ENCODE data around the gene OLFML2B.

The OLFML2B gene

DNA sequence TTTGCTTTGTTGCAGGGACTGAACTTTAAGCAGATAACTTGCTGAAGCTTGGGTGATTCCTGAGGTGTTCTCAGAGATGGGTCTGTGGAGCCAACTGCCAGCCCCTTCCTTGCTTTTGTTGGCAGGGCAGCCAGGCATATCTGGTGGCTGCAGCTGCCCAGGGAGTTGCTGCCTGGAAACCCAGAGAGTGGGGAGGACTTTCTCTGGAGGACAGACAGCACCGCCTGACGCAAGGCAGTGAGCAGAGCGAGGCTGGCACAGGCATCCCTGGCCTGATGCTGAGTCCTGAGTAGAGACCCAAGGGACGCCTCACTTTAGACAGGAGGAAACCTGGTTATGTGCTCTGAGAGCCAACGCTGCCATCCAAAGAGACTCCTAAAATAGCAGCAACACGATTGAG is 9.8 kb upstream of the OLFML2B start:
- Histone ChIP-seq H3K36me3 (ENCODE audit: insufficient read depth, low read depth, low read length) (no peaks in the 10 kb centered on the region), H3K9ac (ENCODE audit: low read depth, low read length) (no peak overlapping the region), H3K27ac (ENCODE audit: low read length) (no peak overlapping the region), H3K4me3 (ENCODE audit: low read length) (no peak overlapping the region), H3K4me1 (ENCODE audit: insufficient read depth, low read length) (no peaks in the 10 kb centered on the region), H3K27me3 (ENCODE audit: insufficient read depth, low read length) (peaks cover 6% of the 10 kb centered on the region; the same call in 1 of the 2 replicates), H3K9me3 (ENCODE audit: insufficient read depth, low read depth, low read length) (no peaks in the 10 kb centered on the region)

DNA sequence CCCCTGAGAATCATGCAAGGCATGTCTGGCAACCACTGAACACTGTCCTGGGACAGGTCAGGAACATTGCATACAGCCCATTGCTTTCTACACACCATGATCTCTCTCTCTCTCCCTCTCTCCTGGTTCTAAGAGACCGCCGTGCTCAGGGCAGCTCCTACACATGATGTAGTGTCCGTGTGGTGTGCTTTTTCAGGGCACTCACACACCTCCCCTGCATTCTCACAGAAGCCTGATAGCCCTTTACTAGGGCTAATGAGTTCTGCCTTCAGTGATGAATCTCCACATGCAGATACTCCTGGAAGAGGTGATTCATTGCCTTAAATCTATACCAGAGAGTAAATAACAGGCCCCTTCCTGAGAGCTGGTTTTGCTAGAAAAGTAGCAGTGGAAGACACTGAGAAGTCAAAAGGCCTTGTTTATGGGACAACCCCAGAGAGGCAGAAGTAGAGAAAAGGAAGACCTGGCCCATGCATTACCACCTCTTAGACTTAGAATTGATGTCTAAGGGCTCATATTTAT is 7.2 kb upstream of the OLFML2B start:
- H3K4me3 ChIP-seq (ENCODE audit: low read length) = no peak overlapping the region
- no peaks in the 10 kb centered on the region for H3K36me3 ChIP-seq (ENCODE audit: insufficient read depth, low read depth, low read length)
- H3K9me3 ChIP-seq (ENCODE audit: insufficient read depth, low read depth, low read length) = no peaks in the 10 kb centered on the region
- peaks cover 19% of the 10 kb centered on the region for H3K27me3 ChIP-seq (ENCODE audit: insufficient read depth, low read length)
- H3K9ac ChIP-seq (ENCODE audit: low read depth, low read length) = no peak overlapping the region
- no peaks in the 10 kb centered on the region for H3K4me1 ChIP-seq (ENCODE audit: insufficient read depth, low read length)
- no peak overlapping the region for H3K27ac ChIP-seq (ENCODE audit: low read length)

DNA sequence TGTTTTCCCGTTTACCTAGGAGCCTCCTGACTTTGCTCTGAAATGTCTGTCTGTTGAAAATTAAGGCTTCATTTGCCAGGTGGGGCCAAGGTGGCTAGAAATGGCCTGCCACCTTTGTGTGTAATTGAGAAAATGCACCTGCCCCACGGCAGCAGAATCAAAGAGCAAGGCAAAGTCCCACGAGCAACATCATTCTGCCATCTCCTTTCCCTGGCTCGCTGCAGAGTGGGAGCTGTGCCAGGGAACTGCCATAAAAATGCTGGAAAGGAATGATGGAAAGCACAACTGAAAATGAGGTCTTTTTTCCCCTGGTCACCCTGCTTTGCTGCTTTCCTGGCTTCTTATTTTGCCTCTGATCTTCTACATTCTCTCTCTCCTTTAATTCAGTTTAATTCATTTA is 5.5 kb upstream of the OLFML2B start:
- H3K4me1 ChIP-seq (ENCODE audit: insufficient read depth, low read length) = peaks cover 4% of the 10 kb centered on the region; the same call in 1 of the 2 replicates
- no peak overlapping the region for H3K27ac ChIP-seq (ENCODE audit: low read length)
- H3K4me3 ChIP-seq (ENCODE audit: low read length) = no peak overlapping the region
- H3K36me3 ChIP-seq (ENCODE audit: insufficient read depth, low read depth, low read length) = no peaks in the 10 kb centered on the region
- no peak overlapping the region for H3K9ac ChIP-seq (ENCODE audit: low read depth, low read length)
- no peaks in the 10 kb centered on the region for H3K9me3 ChIP-seq (ENCODE audit: insufficient read depth, low read depth, low read length)
- peaks cover 33% of the 10 kb centered on the region for H3K27me3 ChIP-seq (ENCODE audit: insufficient read depth, low read length)

DNA sequence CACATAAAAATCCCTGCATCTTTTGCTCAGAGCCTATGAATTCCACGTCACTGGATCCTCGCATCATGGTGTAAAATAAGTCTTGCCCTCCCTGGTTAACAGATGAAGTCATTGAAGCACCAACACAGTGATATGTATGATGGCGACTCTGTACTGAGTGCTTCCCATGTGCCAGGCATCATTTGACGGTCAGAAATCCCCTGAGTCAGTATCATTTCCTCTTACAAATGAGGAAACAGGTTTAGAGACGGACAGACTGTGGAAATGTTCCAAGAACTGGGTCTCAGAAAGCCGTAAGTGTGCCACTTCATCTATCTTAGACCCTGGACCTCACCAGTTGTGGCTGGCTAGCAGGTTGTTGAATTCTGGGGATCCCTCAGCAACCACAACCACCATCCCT is 5.1 kb upstream of the OLFML2B start:
- Histone ChIP-seq H3K9me3 (ENCODE audit: insufficient read depth, low read depth, low read length) (no peaks in the 10 kb centered on the region), H3K4me1 (ENCODE audit: insufficient read depth, low read length) (peaks cover 4% of the 10 kb centered on the region; the same call in 1 of the 2 replicates), H3K9ac (ENCODE audit: low read depth, low read length) (no peak overlapping the region), H3K27ac (ENCODE audit: low read length) (no peak overlapping the region), H3K36me3 (ENCODE audit: insufficient read depth, low read depth, low read length) (no peaks in the 10 kb centered on the region), H3K27me3 (ENCODE audit: insufficient read depth, low read length) (peaks cover 34% of the 10 kb centered on the region), H3K4me3 (ENCODE audit: low read length) (no peak overlapping the region)

DNA sequence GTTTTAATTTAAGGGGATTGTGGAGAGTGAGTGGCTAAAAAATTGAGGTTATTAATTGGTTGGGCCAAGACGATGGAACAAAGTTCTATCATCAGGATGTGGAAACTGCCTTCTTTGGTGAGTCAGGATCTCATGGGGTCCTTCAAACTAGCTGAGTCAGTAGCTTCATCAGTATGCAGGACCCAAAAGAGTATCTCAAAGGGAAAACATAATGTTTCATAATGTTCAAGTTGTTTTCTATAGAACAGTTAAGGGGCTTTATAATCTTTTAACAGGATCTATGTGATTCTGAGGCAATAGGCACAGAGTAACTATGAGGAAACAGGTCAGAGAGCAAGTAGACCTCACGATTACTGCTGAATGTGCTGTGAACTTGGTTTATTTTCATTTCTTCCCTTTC is 3.2 kb upstream of the OLFML2B start:
- Histone ChIP-seq H3K27ac (ENCODE audit: low read length) (no peak overlapping the region), H3K4me1 (ENCODE audit: insufficient read depth, low read length) (peaks cover 5% of the 10 kb centered on the region; the same call in 1 of the 2 replicates), H3K4me3 (ENCODE audit: low read length) (no peak overlapping the region), H3K27me3 (ENCODE audit: insufficient read depth, low read length) (peaks cover 49% of the 10 kb centered on the region), H3K9me3 (ENCODE audit: insufficient read depth, low read depth, low read length) (no peaks in the 10 kb centered on the region), H3K36me3 (ENCODE audit: insufficient read depth, low read depth, low read length) (no peaks in the 10 kb centered on the region), H3K9ac (ENCODE audit: low read depth, low read length) (no peak overlapping the region)

DNA sequence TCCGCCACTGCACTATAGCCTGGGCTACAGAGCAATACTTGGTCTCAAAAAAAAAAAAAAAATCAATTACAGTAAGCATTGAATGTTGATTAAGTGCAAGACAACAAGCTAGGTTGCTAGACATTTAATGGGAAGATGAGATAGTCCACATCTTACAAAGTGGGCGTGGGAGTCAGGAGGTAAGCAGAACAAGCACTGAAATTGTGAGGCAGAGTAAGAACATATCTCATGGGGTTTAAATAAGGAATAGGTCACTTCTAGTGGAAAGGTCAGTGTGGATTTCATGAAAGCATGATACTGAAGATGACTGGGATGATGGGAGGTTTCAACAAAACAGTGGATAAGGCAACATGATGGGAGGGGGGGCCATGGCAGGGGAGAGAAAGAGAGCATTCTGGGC is 1.9 kb upstream of the OLFML2B start:
- Histone ChIP-seq H3K27ac (ENCODE audit: low read length) (no peak overlapping the region), H3K4me1 (ENCODE audit: insufficient read depth, low read length) (peaks cover 16% of the 10 kb centered on the region; the same call in 1 of the 2 replicates), H3K9me3 (ENCODE audit: insufficient read depth, low read depth, low read length) (no peaks in the 10 kb centered on the region), H3K4me3 (ENCODE audit: low read length) (no peak overlapping the region), H3K9ac (ENCODE audit: low read depth, low read length) (no peak overlapping the region), H3K36me3 (ENCODE audit: insufficient read depth, low read depth, low read length) (no peaks in the 10 kb centered on the region), H3K27me3 (ENCODE audit: insufficient read depth, low read length) (peaks cover 57% of the 10 kb centered on the region)

DNA sequence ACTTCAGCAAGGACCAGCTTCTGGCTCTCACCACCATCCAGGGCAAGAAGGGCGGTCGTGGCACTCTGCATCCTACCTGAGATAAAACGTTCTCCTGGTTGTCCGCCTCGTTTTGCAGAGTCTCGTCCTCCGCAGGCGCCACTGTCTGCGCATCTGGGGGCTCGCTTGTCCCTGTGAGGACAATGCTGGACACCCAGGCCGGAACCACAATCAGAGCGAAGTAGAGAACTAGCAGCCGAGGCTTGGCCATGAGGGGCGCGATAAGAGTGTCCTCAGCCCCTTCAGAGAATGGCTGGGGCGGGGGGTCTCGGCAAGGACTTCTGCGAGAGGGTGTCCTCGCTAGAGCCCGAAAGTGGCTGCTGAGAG is 505 bp downstream of the OLFML2B start:
- H3K4me3 ChIP-seq (ENCODE audit: low read length) = peak overlapping the region; percentile 73
- H3K9ac ChIP-seq (ENCODE audit: low read depth, low read length) = peak overlapping the region; percentile 50; the same call in 1 of the 2 replicates
- peaks cover 57% of the 10 kb centered on the region for H3K27me3 ChIP-seq (ENCODE audit: insufficient read depth, low read length)
- peaks cover 16% of the 10 kb centered on the region; the same call in 1 of the 2 replicates for H3K4me1 ChIP-seq (ENCODE audit: insufficient read depth, low read length)
- no peaks in the 10 kb centered on the region for H3K36me3 ChIP-seq (ENCODE audit: insufficient read depth, low read depth, low read length)
- H3K27ac ChIP-seq (ENCODE audit: low read length) = no peak overlapping the region
- no peaks in the 10 kb centered on the region for H3K9me3 ChIP-seq (ENCODE audit: insufficient read depth, low read depth, low read length)

DNA sequence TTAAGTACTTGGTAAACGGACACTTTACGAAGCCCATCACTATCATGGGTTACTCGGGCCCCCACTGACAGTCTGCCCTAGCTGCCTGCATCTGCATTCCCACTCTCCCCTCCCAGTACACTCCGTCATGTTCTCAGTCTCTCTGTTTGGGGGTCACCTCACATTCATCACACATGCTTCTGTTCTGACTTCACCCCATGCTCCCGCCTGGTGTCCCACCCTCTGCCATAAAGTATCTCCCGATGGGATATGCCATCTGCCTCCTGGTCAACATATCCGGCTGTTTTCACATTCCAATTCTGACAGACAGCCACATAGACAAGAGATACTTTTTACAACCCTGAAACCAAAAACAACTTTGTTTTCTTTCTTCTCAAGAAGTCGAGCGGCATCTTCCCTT is 1.0 kb downstream of the OLFML2B start:
- no peak overlapping the region for H3K27ac ChIP-seq (ENCODE audit: low read length)
- H3K9me3 ChIP-seq (ENCODE audit: insufficient read depth, low read depth, low read length) = no peaks in the 10 kb centered on the region
- H3K4me3 ChIP-seq (ENCODE audit: low read length) = no peak overlapping the region
- H3K27me3 ChIP-seq (ENCODE audit: insufficient read depth, low read length) = peaks cover 57% of the 10 kb centered on the region
- no peaks in the 10 kb centered on the region for H3K36me3 ChIP-seq (ENCODE audit: insufficient read depth, low read depth, low read length)
- H3K9ac ChIP-seq (ENCODE audit: low read depth, low read length) = no peak overlapping the region
- H3K4me1 ChIP-seq (ENCODE audit: insufficient read depth, low read length) = peaks cover 16% of the 10 kb centered on the region; the same call in 1 of the 2 replicates

DNA sequence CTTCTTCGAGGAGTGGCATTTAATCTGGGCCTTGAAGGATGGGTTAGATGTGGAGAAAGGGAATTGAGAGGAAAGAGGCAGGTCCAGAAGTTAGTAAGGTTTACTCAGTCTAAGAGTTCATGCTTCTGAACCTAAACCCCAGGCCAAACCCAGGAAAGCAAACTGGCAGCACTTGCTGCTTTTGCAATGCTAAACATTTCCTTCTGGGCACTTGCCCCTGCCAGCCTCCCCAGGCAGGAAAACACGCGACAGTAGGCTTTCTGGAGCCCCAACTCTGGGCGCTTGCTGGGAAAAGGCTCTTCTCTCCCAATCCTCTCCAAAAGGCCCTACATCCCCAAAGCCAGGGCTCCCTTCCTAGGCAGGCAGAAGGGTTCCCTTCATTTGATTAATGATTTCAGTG is 2.5 kb downstream of the OLFML2B start:
- no peaks in the 10 kb centered on the region for H3K9me3 ChIP-seq (ENCODE audit: insufficient read depth, low read depth, low read length)
- no peak overlapping the region for H3K27ac ChIP-seq (ENCODE audit: low read length)

DNA sequence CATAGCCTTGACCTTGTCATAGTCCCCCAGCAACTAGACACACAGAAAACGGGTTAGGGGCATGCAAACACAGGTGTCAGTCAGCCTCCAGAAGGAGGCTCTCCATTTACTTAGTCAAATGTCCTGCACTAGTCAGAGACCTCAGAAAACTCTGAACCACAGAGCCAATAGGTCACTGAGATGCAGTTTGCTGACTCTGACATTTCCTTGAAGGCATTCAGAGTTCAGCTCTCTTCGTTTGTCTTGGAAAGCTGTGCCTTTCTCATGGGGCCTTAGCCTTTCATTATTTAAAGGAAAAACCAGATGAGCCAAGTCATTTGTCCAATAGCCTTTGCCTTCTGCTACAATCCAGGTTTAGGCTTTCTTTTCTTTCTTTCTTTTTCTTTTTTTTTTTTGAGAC is 3.5 kb downstream of the OLFML2B start:
- Histone ChIP-seq H3K4me1 (ENCODE audit: insufficient read depth, low read length) (peaks cover 16% of the 10 kb centered on the region; the same call in 1 of the 2 replicates), H3K4me3 (ENCODE audit: low read length) (no peak overlapping the region), H3K36me3 (ENCODE audit: insufficient read depth, low read depth, low read length) (no peaks in the 10 kb centered on the region), H3K9me3 (ENCODE audit: insufficient read depth, low read depth, low read length) (no peaks in the 10 kb centered on the region), H3K9ac (ENCODE audit: low read depth, low read length) (no peak overlapping the region), H3K27ac (ENCODE audit: low read length) (no peak overlapping the region), H3K27me3 (ENCODE audit: insufficient read depth, low read length) (peaks cover 37% of the 10 kb centered on the region)

More for the DNA sequence above, 2.5 kb downstream of the OLFML2B start:
- Histone ChIP-seq H3K4me1 (ENCODE audit: insufficient read depth, low read length) (peaks cover 16% of the 10 kb centered on the region; the same call in 1 of the 2 replicates), H3K27me3 (ENCODE audit: insufficient read depth, low read length) (peaks cover 47% of the 10 kb centered on the region), H3K4me3 (ENCODE audit: low read length) (peak overlapping the region; percentile 8; the same call in 1 of the 2 replicates), H3K9ac (ENCODE audit: low read depth, low read length) (no peak overlapping the region), H3K36me3 (ENCODE audit: insufficient read depth, low read depth, low read length) (no peaks in the 10 kb centered on the region)

DNA sequence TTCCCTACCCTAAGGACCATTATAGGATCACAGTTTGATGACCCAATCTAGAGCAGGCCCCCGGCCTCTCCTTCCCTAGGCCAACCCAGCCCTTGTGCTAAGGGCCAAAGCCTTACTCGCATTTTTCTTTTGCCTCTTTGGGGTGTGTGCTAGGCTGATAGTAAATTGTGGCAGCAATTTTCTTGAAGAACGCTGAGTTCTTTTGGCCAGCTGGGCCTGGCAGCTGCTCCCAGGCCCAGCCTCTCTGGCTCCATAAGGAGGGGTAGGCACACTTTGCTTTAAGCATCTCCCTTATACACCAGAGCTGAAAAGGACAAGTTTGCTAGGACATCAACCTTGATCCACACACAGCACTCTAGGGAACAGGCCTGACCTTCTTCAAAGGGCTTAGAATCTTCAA is 4.2 kb downstream of the OLFML2B start:
- H3K4me1 ChIP-seq (ENCODE audit: insufficient read depth, low read length) = peaks cover 19% of the 10 kb centered on the region; the same call in 1 of the 2 replicates
- H3K27me3 ChIP-seq (ENCODE audit: insufficient read depth, low read length) = peaks cover 30% of the 10 kb centered on the region
- no peak overlapping the region for H3K9ac ChIP-seq (ENCODE audit: low read depth, low read length)
- no peaks in the 10 kb centered on the region for H3K9me3 ChIP-seq (ENCODE audit: insufficient read depth, low read depth, low read length)
- no peak overlapping the region for H3K27ac ChIP-seq (ENCODE audit: low read length)
- H3K4me3 ChIP-seq (ENCODE audit: low read length) = no peak overlapping the region
- H3K36me3 ChIP-seq (ENCODE audit: insufficient read depth, low read depth, low read length) = no peaks in the 10 kb centered on the region

DNA sequence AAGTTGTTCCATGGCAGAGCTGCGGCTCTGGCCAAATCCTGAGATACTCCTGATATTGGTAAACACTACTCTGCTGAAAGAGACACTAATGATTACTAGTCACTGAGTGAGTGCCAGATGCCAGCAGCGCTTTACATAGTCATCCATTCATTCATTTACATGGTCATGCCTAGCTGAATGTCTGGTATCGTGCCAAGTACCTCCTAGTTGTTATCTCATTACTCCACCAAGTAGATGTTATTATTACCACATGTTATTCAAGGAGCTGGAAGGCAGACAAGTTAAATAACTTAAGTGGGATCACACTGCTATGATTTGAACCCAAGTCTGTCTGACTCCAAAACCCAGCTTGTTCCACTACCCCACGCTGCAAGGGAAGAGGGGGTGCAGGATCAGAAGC is 4.7 kb downstream of the OLFML2B start:
- H3K4me3 ChIP-seq (ENCODE audit: low read length) = no peak overlapping the region
- peaks cover 26% of the 10 kb centered on the region for H3K27me3 ChIP-seq (ENCODE audit: insufficient read depth, low read length)
- no peak overlapping the region for H3K9ac ChIP-seq (ENCODE audit: low read depth, low read length)
- no peaks in the 10 kb centered on the region for H3K36me3 ChIP-seq (ENCODE audit: insufficient read depth, low read depth, low read length)
- peaks cover 18% of the 10 kb centered on the region; the same call in 1 of the 2 replicates for H3K4me1 ChIP-seq (ENCODE audit: insufficient read depth, low read length)
- H3K9me3 ChIP-seq (ENCODE audit: insufficient read depth, low read depth, low read length) = no peaks in the 10 kb centered on the region
- no peak overlapping the region for H3K27ac ChIP-seq (ENCODE audit: low read length)
